HG02759 (cell line): ENCODE results near the gene NKAIN2.
A peak's percentile ranks its signal among the peaks of the same experiment; 100 is the strongest.

ENCODE experiments used
- ATAC-seq: cut with Tn5 transposase; IDR thresholded peaks from one replicate; pipeline ENCODE4 v1.9.1; 2021; ENCODE audit warnings: mild to moderate bottlenecking, moderate library complexity; ENCODE audit not compliant: unreplicated experiment

Gene NKAIN2

GRCh38 chr6:123803504-123804013, at the start of gene NKAIN2:
Gene NKAIN2 (plus strand): TSS chr6:123803865.
- ATAC-seq, result peak; percentile 43

- no peak for ATAC-seq
Observed at GRCh38 chr6:123759472-123759871, 44.2 kb upstream of the NKAIN2 start.

- ATAC-seq, result no peak
Observed at GRCh38 chr6:123763904-123764303, 39.8 kb upstream of the NKAIN2 start.

- no peak for ATAC-seq
Observed at GRCh38 chr6:123764722-123765121, 38.9 kb upstream of the NKAIN2 start.

GRCh38 chr6:123768921-123769320, 34.7 kb upstream of the NKAIN2 start:
- ATAC-seq, result no peak

- peak; percentile 4 for ATAC-seq
Observed at GRCh38 chr6:123769431-123769830, 34.2 kb upstream of the NKAIN2 start.

- peak; percentile 80 for ATAC-seq
Observed at GRCh38 chr6:123770247-123770949, 33.3 kb upstream of the NKAIN2 start.

GRCh38 chr6:123771126-123771525, 32.5 kb upstream of the NKAIN2 start:
- ATAC-seq, result no peak

GRCh38 chr6:123777563-123777962, 26.1 kb upstream of the NKAIN2 start:
- no peak for ATAC-seq

GRCh38 chr6:123780021-123780420, 23.6 kb upstream of the NKAIN2 start:
- no peak for ATAC-seq

GRCh38 chr6:123784330-123784729, 19.3 kb upstream of the NKAIN2 start:
- ATAC-seq, result no peak

GRCh38 chr6:123785039-123785438, 18.6 kb upstream of the NKAIN2 start:
- no peak for ATAC-seq

GRCh38 chr6:123788319-123788718, 15.3 kb upstream of the NKAIN2 start:
- peak; percentile 56 for ATAC-seq

GRCh38 chr6:123794190-123794589, 9.5 kb upstream of the NKAIN2 start:
- ATAC-seq, result no peak

GRCh38 chr6:123794799-123795198, 8.9 kb upstream of the NKAIN2 start:
- no peak for ATAC-seq

GRCh38 chr6:123801067-123801466, 2.6 kb upstream of the NKAIN2 start:
- ATAC-seq, result no peak

- peak; percentile 4 for ATAC-seq
Observed at GRCh38 chr6:123802351-123802696, 1.3 kb upstream of the NKAIN2 start.

GRCh38 chr6:123802697-123803503, 765 bp upstream of the NKAIN2 start:
- ATAC-seq, result peak; percentile 91

- ATAC-seq, result no peak
Observed at GRCh38 chr6:123804014-123804786, 535 bp downstream of the NKAIN2 start.

- no peak for ATAC-seq
Observed at GRCh38 chr6:123804787-123805540, 1.3 kb downstream of the NKAIN2 start.

- ATAC-seq, result no peak
Observed at GRCh38 chr6:123805921-123806320, 2.3 kb downstream of the NKAIN2 start.
